SK-N-MC (cell line): ENCODE measurements around the gene BCAS3.

ENCODE experiments used
- EZH2 ChIP-seq: fragments of 200-600 bp; sonication (generic); IDR thresholded peaks from one replicate; pipeline ENCODE4 v1.6.1; 2017; ENCODE audit warnings: antibody characterized with exemption
- FOXP2 ChIP-seq: optimal IDR thresholded peaks from 2 replicates; pipeline ENCODE3; 2011; ENCODE audit warnings: mild to moderate bottlenecking, moderate library complexity; ENCODE audit not compliant: insufficient read depth; ENCODE audit errors: extremely low read length, control extremely low read depth
- POLR2AphosphoS5 ChIP-seq: IDR thresholded peaks from 2 replicates; pipeline ENCODE4 v1.6.1; 2012; ENCODE audit warnings: mild to moderate bottlenecking, low read depth, low read length, borderline replicate concordance

- no peak for TF ChIP-seq POLR2AphosphoS5
- no peak for TF ChIP-seq EZH2
- TF ChIP-seq FOXP2, result no peak
Observed at GRCh38 chr17:61316633-61317032, 639.0 kb downstream of the BCAS3 start.
